GM18520 (cell line): ENCODE measurements around the gene SGF29.
"Not testable (repeated sequence)": the region's sequence is repeated elsewhere in the genome, so short reads cannot be mapped to it uniquely, and the experiment has no call there.

Experiments used
- ATAC-seq: cut with Tn5 transposase; IDR thresholded peaks from one replicate; pipeline ENCODE4 v1.9.1; 2021; ENCODE audit not compliant: unreplicated experiment

SGF29 gene

DNA sequence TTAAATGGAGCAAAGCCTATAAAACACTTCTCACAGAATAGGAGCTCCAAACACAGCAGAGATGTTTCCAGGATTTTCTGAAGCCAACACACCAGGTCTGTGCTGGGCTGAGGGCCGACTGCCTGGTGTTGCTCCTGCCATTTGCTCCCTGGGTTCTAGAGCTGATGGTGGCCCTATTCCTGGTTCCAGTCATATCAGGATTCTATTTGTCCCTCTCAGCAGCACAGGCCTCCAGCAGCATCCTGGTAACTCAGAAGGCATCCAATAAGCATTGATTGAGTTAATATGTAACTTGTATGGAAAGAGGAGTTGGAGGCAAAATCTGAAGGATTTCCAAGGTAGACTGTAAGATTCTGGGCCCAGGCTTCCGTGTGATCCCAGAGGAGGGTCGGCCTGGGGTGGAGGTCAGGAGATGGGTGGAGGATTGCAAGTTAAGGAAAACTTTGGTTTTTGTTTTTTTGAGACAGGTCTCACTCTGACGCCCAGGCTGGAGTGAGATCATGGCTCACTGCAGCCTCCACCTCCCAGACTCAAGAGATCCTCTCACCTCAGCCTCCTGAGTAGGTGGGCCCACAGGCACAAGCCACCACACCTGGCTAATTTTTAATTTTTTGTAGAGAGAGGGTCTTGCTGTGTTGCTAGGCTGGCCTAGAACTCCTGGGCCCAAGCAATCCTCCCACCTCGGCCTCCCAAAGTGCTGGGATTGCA lies 20.6 kb upstream of the SGF29 start:
- no peak for ATAC-seq

DNA sequence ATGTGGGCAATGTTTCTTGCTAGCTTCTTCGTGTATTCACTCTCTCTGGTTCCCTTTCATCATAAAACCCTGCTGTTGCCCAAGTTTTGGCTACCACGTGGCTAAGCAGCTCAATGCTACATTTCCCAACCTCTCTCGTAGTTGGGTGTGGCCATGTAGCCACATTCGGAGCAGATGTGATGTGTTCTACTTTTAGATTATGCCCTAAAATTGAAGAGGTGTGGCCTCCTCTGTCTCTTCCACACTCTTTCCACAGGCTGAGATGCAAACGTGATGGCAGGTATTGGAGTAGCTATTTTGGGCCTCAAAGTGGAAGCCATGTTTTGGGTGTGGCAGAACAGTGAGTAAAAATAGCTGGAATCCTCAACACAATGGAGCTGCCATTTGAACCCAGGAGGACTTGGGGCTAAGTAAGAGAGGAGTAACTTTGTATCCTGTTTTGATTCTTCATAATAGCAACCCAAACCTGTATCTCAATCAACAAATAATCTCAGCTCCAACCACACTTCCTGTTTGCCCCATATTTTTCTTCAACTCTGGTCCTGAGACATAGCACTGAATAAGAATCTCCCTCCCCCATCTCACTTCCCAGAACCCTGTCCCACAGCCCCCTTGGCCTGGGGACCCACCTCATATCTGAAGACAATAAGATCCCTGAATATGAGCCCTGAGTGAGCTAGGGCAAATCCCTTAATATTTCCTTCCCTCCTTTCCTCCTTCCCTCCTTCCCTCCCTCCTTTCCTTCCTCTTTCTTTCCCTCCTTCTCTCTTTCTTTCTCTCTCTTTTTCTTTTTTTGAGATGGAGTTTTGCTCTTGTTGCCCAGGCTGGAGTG lies 19.0 kb upstream of the SGF29 start:
- ATAC-seq: no peak

DNA sequence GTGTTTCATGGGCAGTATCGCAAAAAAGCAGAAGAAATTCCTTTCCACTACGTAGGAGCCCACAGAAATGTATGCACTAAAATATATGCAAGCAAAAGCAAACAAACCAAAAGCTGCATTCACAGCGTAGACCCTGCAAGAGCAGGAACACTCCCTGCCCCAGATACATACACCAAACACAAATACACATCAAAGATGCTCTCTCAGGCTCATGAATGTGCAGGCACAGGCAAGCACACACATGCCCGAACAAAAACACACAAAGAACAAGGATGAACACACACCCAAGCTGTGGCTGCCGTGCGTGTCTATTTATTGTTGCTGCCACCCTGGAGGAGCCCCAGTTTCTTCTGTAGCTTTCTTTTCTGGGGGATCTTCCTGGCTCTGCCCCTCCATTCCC lies 16.6 kb upstream of the SGF29 start:
- ATAC-seq: no peak

DNA sequence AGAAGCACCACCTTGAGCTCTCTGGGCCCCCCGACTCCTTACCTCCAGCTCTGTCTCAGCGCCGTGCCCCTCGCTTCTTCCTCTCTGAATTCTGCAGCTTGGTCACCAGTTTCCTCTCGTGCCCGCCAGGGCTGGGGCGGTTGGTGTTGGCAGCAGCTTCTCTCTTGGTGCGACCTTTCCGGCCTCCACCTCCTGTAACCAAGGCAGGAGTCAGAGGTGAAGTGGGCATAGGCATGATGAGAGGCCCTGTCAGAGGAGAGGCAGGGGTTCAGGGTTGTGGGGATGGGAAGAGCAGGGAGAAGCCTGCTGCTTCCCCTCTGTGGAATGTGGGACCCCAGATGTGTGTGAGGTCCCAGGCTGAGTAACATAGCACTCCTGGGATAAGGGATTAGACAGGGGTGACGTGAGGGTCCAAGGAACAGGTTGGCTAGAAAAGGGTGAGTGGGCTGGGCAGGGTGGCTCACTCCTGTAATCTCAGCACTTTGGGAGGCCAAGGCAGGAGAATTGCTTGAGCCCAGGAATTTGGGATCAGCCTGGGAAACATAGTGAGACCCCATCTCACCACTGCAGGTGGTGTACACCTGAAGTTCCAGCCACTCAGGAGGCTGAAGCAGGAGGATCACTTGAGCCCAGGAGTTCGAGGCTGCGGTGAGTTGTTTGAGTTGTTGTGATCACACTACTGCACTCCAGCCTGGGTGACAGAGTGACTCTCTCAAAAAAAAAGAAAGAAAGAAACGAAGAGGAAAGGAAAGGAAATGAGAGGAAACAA lies 15.6 kb upstream of the SGF29 start:
- ATAC-seq: no peak

DNA sequence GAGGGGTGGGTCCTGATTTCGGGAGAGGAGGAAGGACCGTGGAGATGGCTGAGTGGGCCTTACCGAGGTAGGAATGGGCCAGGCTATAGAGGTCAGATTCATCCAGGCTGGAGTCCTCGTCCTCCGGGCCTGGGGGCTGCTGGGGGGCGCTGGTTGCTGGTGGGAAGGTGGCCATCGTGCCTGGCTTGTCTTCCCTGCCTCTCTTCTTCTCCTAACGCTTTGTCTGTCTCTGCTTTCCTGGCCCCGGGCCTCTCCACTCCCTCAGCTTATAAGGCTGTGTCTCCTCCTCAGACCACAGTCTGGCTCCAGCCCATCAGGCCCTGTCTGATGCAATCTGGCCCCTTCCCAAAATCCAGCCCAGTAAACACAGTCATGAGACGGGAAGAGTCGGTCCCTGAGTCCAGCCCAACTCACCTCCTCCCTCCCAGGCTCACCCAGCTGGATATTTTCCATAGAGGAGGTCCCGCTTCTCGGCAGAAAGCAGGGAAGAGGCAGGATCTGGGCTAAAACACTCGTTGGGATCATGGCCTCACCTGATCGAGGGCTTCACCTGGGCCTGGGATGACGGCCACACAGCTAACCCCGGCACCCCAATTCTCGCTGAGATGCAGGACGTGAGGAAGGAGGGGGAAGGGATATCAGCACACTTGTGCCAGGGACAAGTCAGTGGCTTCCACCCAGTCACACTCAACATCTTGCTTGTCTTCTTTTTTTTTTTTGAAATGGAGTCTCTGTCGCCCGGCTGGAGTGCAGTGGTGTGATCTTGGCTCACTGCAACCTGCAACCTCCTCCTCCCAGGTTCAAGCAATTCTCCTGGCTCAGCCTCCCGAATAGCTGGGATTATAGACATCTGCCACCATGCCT lies 14.8 kb upstream of the SGF29 start, which contains the start of gene NUPR1:
TSS of gene NUPR1 (minus strand) at position 242 of the 864 bp plus-strand sequence. CDS start at position 175, 67 bp downstream.
- ATAC-seq: no peak

DNA sequence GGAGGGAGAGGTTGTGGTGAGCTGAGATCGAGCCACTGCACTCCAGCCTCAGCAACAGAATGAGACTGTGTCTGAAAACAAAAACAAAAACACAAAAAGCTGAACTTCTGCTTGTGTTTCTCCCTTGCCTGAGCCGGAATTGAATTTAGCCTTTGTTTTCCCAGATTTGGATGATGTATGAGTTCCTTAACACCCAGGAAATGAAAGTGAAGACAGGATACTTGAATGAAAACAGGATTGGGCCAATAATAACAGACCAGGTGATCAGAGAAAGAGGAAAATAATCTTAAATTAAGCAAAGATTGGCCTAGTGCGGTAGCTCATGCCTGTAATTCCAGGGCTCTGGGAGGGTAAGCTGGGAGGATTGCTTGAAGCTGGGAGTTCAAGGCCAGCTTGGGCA lies 13.4 kb upstream of the SGF29 start:
- no peak for ATAC-seq

DNA sequence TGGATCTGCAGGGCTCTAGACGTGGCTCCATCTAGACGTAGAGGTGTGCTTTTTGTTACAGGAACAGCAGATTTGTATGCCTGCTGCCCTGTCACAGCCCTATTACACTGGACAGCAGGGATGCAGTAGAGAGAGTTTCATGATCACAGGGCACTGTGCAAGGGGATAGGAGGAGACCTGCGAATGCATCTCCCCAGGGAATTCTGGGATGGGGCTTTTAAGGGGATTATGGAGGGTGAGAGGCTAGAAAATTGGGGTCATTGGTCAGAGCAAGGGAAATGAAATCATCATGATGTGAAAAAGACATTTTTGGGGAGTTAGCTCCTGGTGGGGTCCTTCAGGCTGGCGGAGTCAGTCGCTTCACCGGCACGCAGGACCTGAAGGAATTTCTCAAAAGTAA lies 11.1 kb upstream of the SGF29 start:
- ATAC-seq: no peak

DNA sequence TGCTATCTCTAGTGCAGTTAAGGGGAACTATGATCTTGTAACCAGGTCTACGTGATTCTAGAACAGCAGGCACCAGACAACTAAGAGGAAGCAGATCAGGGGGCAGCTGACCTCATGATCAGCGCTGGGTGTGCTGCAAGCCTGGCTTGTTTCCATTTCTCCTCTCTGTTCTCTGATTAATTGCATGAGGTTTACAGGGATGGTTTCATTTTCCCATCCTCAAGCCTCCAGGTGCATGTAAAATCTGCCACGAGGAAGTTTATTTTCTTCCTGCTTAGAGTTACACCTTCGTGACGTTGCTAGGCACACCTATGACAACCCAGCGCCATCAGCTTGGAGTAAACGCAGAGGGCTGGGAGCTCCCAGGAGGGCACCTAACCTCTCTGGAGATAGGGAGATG lies 10.6 kb upstream of the SGF29 start:
- ATAC-seq: no peak

DNA sequence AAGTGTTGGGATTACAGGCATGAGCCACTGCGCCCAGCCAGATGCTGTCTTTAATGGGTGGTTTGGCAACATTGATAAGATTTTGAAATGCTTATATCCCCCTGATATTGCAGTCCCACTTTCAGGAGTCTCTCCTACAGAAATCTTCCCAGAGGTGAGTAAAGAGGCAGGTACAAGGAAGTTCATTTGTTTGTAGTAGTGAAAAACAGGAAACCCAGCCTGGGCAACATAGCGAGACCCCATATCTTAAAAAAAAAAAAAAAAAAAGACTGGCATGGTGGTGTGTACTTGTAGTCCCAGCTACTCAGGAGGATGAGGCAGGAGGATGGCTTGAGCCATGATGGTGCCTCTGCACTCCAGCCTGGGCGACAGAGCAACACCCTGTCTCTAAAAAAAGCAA lies 8.7 kb upstream of the SGF29 start:
- no peak for ATAC-seq

DNA sequence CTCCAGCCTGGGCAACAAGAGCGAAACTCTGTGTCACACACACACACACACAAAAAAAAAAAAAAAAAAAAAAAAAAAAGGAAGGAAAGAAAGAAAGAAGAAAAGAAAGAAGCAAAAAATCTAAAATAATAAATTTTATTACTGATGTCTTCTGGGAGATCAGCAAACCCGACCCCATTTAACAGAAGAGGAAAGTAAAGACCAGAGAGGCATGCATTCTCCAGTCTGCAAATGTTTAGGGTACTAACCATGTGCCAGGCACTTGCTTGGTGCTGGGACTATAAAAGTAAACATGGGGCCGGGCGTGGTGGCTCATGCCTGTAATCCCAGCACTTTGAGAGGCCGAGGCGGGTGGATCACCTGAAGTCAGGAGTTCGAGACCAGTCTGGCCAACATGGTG lies 7.8 kb upstream of the SGF29 start:
- not testable (repeated sequence) for ATAC-seq

DNA sequence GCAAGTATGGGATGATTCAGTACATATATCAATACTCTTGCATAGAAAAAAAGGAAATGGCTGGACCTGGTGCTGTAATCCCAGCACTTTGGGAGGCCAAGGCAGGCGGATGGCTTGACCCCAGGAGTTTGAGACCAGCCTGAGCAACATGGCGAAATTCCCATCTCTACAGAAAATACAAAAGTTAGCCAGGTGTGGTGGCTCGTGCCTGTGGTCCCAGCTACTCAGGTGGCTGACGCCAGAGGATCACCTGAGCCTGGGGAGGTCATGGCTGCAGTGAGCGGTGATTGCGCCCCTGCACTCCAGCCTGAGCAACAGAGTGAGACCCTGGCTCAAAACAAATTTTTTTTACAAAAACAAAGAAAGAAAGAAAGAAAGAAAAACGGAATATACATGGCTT lies 7.1 kb upstream of the SGF29 start:
- ATAC-seq: no peak

DNA sequence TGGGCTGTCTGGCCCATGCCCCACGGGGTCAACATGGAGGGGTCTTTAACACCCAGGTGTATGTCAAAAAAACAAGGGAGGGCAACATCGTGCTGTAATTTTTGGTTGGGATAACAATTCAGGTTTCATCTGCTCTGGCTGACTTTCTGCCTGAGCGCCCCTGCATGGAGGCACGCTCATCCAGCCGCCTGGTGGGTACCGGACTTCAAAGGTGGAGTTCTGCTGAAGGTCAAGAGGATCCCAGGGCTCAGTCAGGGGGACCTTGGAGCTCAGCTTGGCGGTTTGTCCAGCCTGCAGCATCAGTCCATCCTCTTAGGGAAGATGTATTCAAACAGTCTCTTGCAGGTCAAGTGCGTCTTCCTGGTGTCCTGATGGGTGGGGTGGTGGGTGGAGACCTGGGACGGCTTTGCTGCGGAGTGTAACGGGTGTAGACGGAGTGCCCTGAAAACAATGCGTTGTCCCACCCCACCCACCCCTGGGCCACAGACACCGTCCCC lies 5.4 kb upstream of the SGF29 start:
- ATAC-seq: no peak

DNA sequence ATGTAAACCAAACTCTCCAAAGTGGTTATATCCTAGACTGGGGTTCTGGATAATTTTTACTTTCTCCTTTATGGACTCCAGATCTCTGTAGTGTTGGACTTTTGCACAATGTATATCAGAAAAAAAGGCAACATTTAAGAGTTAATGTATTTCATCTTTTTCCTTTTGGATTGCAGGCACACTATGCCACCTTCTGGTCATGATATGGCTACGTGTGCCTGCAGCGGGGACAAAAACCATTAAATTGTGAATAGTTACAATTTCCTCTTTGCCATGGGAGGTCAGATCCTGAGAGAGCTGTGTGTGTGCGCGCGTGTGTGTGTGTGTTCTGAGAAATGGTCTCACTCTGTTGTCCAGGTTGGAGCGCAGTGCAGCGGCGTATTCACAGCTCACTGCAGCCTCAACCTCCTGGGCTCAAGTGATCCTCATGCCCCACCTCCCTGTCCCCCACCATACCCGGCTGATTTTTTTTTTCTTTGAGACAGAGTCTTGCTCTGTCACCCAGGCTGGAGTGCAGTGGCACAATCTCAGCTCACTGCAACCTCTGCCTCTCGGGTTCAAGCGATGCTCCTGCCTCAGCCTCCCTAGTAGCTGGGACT lies 4.3 kb upstream of the SGF29 start:
- no peak for ATAC-seq

DNA sequence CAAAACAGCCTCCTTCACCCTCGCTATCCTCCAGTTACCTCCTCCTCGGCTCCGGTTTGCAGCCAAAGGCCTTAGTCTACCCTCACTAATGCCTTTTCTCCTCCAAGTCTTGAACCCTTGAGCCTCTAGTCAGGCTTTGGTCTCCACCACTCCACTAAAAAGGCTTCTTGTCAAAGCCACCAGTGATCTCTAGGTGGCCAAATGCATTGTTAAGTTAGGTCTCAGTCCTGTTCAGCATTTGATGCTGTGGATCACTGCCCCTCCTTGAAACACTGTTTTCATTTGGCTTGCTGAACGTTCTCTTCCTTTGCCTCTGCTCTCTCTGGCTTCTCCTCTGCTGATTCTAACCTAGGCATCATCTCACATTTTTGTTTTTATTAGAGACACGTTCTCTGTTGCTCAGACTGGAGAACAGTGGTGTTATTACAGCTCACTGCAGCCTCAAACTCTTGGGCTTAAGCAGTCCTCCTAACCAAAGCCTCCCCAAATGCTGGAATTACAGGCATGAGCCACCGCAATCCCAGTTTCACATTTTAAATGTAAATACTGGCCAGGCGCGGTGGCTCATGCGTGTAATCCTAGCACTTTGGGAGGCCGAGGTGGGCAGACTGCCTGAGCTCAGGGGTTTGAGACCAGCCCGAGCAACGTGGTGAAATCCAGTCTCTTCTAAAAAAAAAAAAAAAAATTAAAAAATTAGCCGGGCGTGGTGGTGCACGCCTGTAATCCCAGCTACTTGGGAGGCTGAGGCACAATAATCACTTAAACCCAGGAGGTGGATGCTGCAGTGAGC lies 1.1 kb downstream of the SGF29 start:
- ATAC-seq: no peak

DNA sequence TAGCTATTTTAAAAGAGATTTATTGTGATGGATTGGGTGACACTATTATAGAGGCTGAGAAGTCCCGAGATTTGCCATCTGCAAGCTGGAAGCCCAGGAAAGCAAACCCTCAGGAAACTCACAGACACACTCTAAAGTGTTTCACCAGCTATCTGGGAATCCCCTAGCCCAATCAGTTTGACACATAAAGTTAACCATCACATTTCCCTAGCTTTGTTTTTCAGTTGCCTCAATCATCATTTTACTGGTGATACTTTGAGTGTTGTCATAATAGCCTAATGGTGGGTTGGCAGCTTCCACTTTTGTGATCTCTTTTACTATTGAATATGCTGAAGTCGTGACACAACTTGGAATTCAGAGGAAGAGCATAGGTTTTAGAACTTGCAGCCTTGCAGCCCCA lies 1.8 kb downstream of the SGF29 start:
- no peak for ATAC-seq

DNA sequence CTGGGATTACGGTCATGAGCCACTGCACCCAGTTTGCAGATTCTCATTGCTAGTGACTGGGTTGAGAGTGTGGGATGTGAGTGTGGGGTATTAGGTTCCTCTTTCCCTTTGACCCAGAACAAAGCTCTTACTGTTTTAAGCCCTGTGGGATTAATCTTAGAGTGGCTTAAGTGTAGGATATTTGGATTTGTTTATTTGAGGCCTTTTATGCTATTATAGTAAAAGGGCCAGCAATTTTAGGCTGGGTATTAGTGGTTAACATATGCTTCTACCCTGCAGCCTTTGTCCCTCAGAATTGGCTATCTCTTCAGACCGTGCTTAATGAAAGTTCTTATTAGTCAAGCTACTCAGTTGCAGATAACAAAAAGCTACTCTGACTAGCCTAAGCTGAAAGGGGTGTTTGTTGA lies 3.2 kb downstream of the SGF29 start:
- no peak for ATAC-seq

DNA sequence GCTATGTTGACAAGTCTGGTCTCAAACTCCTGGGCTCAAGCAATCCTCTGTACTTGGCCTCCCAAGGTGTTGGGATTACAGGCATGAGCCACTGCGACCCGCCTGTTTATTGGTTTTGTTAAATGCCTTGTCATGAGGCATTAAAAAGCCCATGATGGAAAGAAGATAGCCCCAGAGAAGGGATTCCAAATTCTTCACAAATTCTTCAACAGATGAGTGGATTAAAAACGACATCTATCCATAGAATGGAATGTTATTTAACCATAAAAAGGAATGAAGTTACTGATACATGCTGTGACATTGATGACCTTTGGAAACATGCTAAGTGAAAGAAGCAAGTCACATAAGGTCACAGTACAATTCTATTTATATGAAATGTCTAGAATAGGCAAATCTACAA lies 4.7 kb downstream of the SGF29 start:
- no peak for ATAC-seq

DNA sequence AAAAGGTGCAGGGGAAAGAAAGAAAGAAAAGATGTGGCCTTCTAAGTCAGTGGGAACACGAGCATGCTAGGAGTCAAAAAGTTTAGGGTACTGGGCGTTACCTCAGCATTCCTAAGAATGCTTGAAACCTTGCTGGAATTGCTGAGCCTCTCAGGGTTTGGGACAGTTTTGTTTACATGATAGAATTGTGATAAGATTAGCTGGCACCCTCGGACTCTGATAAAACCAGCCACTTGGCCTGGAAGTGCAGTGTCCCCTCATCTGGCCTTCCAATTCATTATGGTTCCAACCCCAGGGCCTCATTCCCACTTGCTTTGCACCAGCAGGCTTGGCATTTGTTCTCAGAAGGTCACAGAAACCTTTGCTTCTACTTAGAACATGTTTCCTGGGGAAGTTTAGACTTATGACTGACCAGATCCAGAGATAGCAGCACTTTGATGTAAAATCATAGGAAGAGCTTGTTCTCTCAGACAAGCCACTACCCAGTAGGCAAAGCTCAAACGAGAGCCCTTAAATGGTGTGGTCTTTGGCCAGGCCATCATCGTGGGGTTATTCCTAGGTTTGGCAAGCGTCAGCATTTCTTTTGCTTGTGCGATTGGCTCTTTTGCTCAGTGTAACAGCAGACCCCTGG lies 8.0 kb downstream of the SGF29 start:
- ATAC-seq: no peak

DNA sequence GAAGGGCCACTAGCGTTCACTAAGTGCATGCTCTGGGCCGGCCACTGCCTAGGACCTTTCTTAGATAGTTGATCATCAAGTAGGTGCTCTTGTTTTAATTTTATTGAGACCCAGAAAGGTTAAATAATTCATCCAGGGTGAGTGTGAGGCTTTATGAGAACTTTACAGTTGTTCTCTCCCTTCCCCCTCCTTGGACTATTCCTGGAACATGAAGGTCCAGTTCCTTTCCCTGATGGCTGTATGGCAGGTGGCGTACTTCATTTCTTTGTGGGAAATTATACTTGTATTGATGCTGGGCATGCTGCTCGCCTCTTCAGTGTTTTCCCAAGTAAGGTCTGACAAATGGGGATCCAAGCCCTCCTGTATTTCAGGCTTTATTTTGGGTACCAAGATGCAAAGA lies 8.5 kb downstream of the SGF29 start:
- no peak for ATAC-seq
